ENCODE data around the gene IP6K2.
"Not testable (repeated sequence)": the region's sequence is repeated elsewhere in the genome, so short reads cannot be mapped to it uniquely, and the experiment has no call there.

IP6K2 gene

GRCh38 chr3:48743773-48744172, 26.8 kb upstream of the IP6K2 start:
- H3K9me2 ChIP-seq (ENCODE audit: low read depth, low read length) = no peaks in the 10 kb centered on the region
- no peaks in the 10 kb centered on the region for H4K20me1 ChIP-seq (ENCODE audit: insufficient read depth, low read length)
- H3K9ac ChIP-seq (ENCODE audit: low read length) = no peak overlapping the region
- no peaks in the 10 kb centered on the region for H3K9me3 ChIP-seq (ENCODE audit: low read length)
- H3K4me3 ChIP-seq (ENCODE audit: low read depth, low read length, poor library complexity, severe bottlenecking) = no peak overlapping the region
- H3K4me1 ChIP-seq (ENCODE audit: insufficient read depth, low read length, severe bottlenecking) = peaks cover 16% of the 10 kb centered on the region
- H3K36me3 ChIP-seq (ENCODE audit: insufficient read depth, low read length) = peaks cover 15% of the 10 kb centered on the region
- TF ChIP-seq CTCF (IDR thresholded peaks at IDR 0.05; ENCODE audit: low read length) (no peak), EZH2 (IDR thresholded peaks at IDR 0.05; ENCODE audit: borderline replicate concordance, low read length) (no peak)
- H3K27ac ChIP-seq (ENCODE audit: low read depth, low read length, poor library complexity, severe bottlenecking) = no peak overlapping the region
- no peaks in the 10 kb centered on the region for H3K27me3 ChIP-seq (ENCODE audit: insufficient read depth, low read length)
- H3F3A ChIP-seq (ENCODE audit: insufficient read depth, low read length) = no peaks in the 10 kb centered on the region
- H2AFZ ChIP-seq (ENCODE audit: low read length) = no peak overlapping the region
- no peak overlapping the region for H3K4me2 ChIP-seq (ENCODE audit: low read length)
- H3K79me2 ChIP-seq (ENCODE audit: insufficient read depth, low read length) = no peaks in the 10 kb centered on the region

- not testable (repeated sequence) for H3K4me3 ChIP-seq (ENCODE audit: low read depth, low read length, poor library complexity, severe bottlenecking); H3K27ac ChIP-seq (ENCODE audit: low read depth, low read length, poor library complexity, severe bottlenecking); H3K27me3 ChIP-seq (ENCODE audit: insufficient read depth, low read length); H3K4me2 ChIP-seq (ENCODE audit: low read length); H3K9ac ChIP-seq (ENCODE audit: low read length); H3K36me3 ChIP-seq (ENCODE audit: insufficient read depth, low read length); H3K9me2 ChIP-seq (ENCODE audit: low read depth, low read length); H3K9me3 ChIP-seq (ENCODE audit: low read length); H3K79me2 ChIP-seq (ENCODE audit: insufficient read depth, low read length); H3F3A ChIP-seq (ENCODE audit: insufficient read depth, low read length); H4K20me1 ChIP-seq (ENCODE audit: insufficient read depth, low read length); H2AFZ ChIP-seq (ENCODE audit: low read length)
- peaks cover 16% of the 10 kb centered on the region for H3K4me1 ChIP-seq (ENCODE audit: insufficient read depth, low read length, severe bottlenecking)
Observed at GRCh38 chr3:48741226-48741625, 24.2 kb upstream of the IP6K2 start.

GRCh38 chr3:48739955-48740823, 23.2 kb upstream of the IP6K2 start:
- H3K27ac ChIP-seq (ENCODE audit: low read depth, low read length, poor library complexity, severe bottlenecking) = no peak overlapping the region
- no peaks in the 10 kb centered on the region for H3K9me2 ChIP-seq (ENCODE audit: low read depth, low read length)
- H3K4me1 ChIP-seq (ENCODE audit: insufficient read depth, low read length, severe bottlenecking) = peaks cover 16% of the 10 kb centered on the region
- H3K9me3 ChIP-seq (ENCODE audit: low read length) = no peaks in the 10 kb centered on the region
- no peaks in the 10 kb centered on the region for H3F3A ChIP-seq (ENCODE audit: insufficient read depth, low read length)
- no peaks in the 10 kb centered on the region for H3K79me2 ChIP-seq (ENCODE audit: insufficient read depth, low read length)
- no peak overlapping the region; the same call in 1 of the 2 replicates for H3K9ac ChIP-seq (ENCODE audit: low read length)
- H2AFZ ChIP-seq (ENCODE audit: low read length) = no peak overlapping the region
- H4K20me1 ChIP-seq (ENCODE audit: insufficient read depth, low read length) = no peaks in the 10 kb centered on the region
- peak; percentile 79 for TF ChIP-seq CTCF (IDR thresholded peaks at IDR 0.05; ENCODE audit: low read length)
- TF ChIP-seq EZH2 (IDR thresholded peaks at IDR 0.05; ENCODE audit: borderline replicate concordance, low read length) = no peak
- peak overlapping the region; percentile 52; the same call in 1 of the 2 replicates for H3K4me2 ChIP-seq (ENCODE audit: low read length)
- H3K27me3 ChIP-seq (ENCODE audit: insufficient read depth, low read length) = no peaks in the 10 kb centered on the region
- H3K36me3 ChIP-seq (ENCODE audit: insufficient read depth, low read length) = peaks cover under 1% of the 10 kb centered on the region
- H3K4me3 ChIP-seq (ENCODE audit: low read depth, low read length, poor library complexity, severe bottlenecking) = peak overlapping the region; percentile 20

GRCh38 chr3:48739617-48739954, 22.6 kb upstream of the IP6K2 start:
- Histone ChIP-seq H3K4me2 (ENCODE audit: low read length) (peak overlapping the region; percentile 52; the same call in 1 of the 2 replicates), H3F3A (ENCODE audit: insufficient read depth, low read length) (no peaks in the 10 kb centered on the region), H4K20me1 (ENCODE audit: insufficient read depth, low read length) (no peaks in the 10 kb centered on the region), H3K79me2 (ENCODE audit: insufficient read depth, low read length) (no peaks in the 10 kb centered on the region), H2AFZ (ENCODE audit: low read length) (no peak overlapping the region), H3K9me3 (ENCODE audit: low read length) (no peaks in the 10 kb centered on the region), H3K27me3 (ENCODE audit: insufficient read depth, low read length) (no peaks in the 10 kb centered on the region), H3K4me1 (ENCODE audit: insufficient read depth, low read length, severe bottlenecking) (peaks cover 14% of the 10 kb centered on the region), H3K27ac (ENCODE audit: low read depth, low read length, poor library complexity, severe bottlenecking) (no peak overlapping the region), H3K36me3 (ENCODE audit: insufficient read depth, low read length) (no peaks in the 10 kb centered on the region), H3K4me3 (ENCODE audit: low read depth, low read length, poor library complexity, severe bottlenecking) (peak overlapping the region; percentile 20), H3K9me2 (ENCODE audit: low read depth, low read length) (no peaks in the 10 kb centered on the region), H3K9ac (ENCODE audit: low read length) (no peak overlapping the region; the same call in 1 of the 2 replicates)
- TF ChIP-seq EZH2 (IDR thresholded peaks at IDR 0.05; ENCODE audit: borderline replicate concordance, low read length) = no peak
- no peak for TF ChIP-seq CTCF (IDR thresholded peaks at IDR 0.05; ENCODE audit: low read length)
